ENCODE measurements around the gene CD4. TPM values are rescaled to one million over a fixed set of nuclear protein-coding genes. Genes with fewer than 3 reads are reported as not detected.

CD4 gene
- total and polyA plus RNA-seq, 2 donors (not counting 3 experiments of a cell fraction or from before 2014, with no cell fraction given) = not detected

- no peaks in the 10 kb centered on the region for H3K36me3 ChIP-seq (ENCODE audit: control insufficient read depth in 2 of 2, extremely low read depth in 1 of 2, insufficient read depth in 2 of 2, low read length in 2 of 2)
- peaks cover 3 to 5% of the 10 kb centered on the region in 2 experiments for H3K27me3 ChIP-seq (ENCODE audit: control insufficient read depth in 2 of 2, insufficient read depth in 2 of 2, low read length in 2 of 2)
- no peak overlapping the region for H2AFZ ChIP-seq (ENCODE audit: low read depth, low read length)
- FAIRE-seq (no peak), DNase-seq (ENCODE audit: low read depth, low spot score) (no peak)
- intact Hi-C loops (cut with micrococcal nuclease) = no loop called here
- H3K9me3 ChIP-seq (replicated peaks; ENCODE audit: control insufficient read depth, insufficient read depth, low read length) = no peaks in the 10 kb centered on the region
- dilution Hi-C loops (cut with MboI; ENCODE audit: extremely low pct_ligation_motif_present, low sequenced_read_pairs) = no loop called here
- no peaks in the 10 kb centered on the region for H4K20me1 ChIP-seq (replicated peaks; ENCODE audit: control insufficient read depth, extremely low read depth, insufficient read depth, low read length)
- H3K79me2 ChIP-seq (ENCODE audit: control insufficient read depth, insufficient read depth, low read length) = no peaks in the 10 kb centered on the region
- ChIA-PET POLR2A (no interaction called here), CTCF (no interaction called here)
- no peak overlapping the region for H3K4me3 ChIP-seq (replicated peaks in 1 of 3; ENCODE audit: insufficient read depth in 1 of 3, low read depth in 1 of 3, low read length in 3 of 3)
- no peak overlapping the region for H3K4me2 ChIP-seq (ENCODE audit: insufficient read depth, low read length)
- peaks cover 12% of the 10 kb centered on the region for H3K4me1 ChIP-seq (ENCODE audit: control insufficient read depth, extremely low read depth, insufficient read depth, low read length)
- H3K27ac ChIP-seq (ENCODE audit: insufficient read depth, low read depth, low read length) = no peak overlapping the region
- no peak overlapping the region for H3K9ac ChIP-seq (replicated peaks; ENCODE audit: extremely low read depth, insufficient read depth, low read length)
- TF ChIP-seq MYC (IDR thresholded peaks at IDR 0.05; ENCODE audit: low read depth, low read length) (no peak), POLR2A (IDR thresholded peaks at IDR 0.05; ENCODE audit: low read depth, low read length) (no peak), JUN (IDR thresholded peaks at IDR 0.05; ENCODE audit: borderline replicate concordance, insufficient read depth, insufficient read length, low read depth) (no peak), GATA2 (IDR thresholded peaks at IDR 0.05; ENCODE audit: insufficient read depth, insufficient read length, low read depth, low read length) (no peak)
- no peaks in the 10 kb centered on the region for H3K9me1 ChIP-seq (replicated peaks; ENCODE audit: control insufficient read depth, extremely low read depth, insufficient read depth, low read length)
- no TSS peak for BruUV-seq (replicated peaks)
Measured at GRCh38 chr12:6818222-6818621, 28.9 kb downstream of the CD4 start.

GRCh38 chr12:6818645-6819044 is 29.3 kb downstream of the CD4 start:
- ChIA-PET POLR2A (no interaction called here), CTCF (interaction anchor here (0.7 kb wide), 1 partner anchor 66 kb away, joined by 4 read pairs; the partner anchor contains the start of gene MLF2)
- DNase-seq (ENCODE audit: low read depth, low spot score) (no peak), FAIRE-seq (no peak)
- intact Hi-C loops (cut with micrococcal nuclease) (no loop called here), dilution Hi-C loops (cut with MboI; ENCODE audit: extremely low pct_ligation_motif_present, low sequenced_read_pairs) (no loop called here)
- Histone ChIP-seq H3K79me2 (ENCODE audit: control insufficient read depth, insufficient read depth, low read length) (no peaks in the 10 kb centered on the region), H3K27ac (ENCODE audit: insufficient read depth, low read depth, low read length) (no peak overlapping the region), H3K9me1 (replicated peaks; ENCODE audit: control insufficient read depth, extremely low read depth, insufficient read depth, low read length) (no peaks in the 10 kb centered on the region), H3K9me3 (replicated peaks; ENCODE audit: control insufficient read depth, insufficient read depth, low read length) (no peaks in the 10 kb centered on the region), H3K4me3 (replicated peaks in 1 of 3; ENCODE audit: insufficient read depth in 1 of 3, low read depth in 1 of 3, low read length in 3 of 3) (no peak overlapping the region), H2AFZ (ENCODE audit: low read depth, low read length) (no peak overlapping the region), H3K36me3 (ENCODE audit: control insufficient read depth in 2 of 2, extremely low read depth in 1 of 2, insufficient read depth in 2 of 2, low read length in 2 of 2) (no peaks in the 10 kb centered on the region), H3K9ac (replicated peaks; ENCODE audit: extremely low read depth, insufficient read depth, low read length) (no peak overlapping the region), H4K20me1 (replicated peaks; ENCODE audit: control insufficient read depth, extremely low read depth, insufficient read depth, low read length) (no peaks in the 10 kb centered on the region), H3K27me3 (ENCODE audit: control insufficient read depth in 2 of 2, insufficient read depth in 2 of 2, low read length in 2 of 2) (peaks cover 3 to 5% of the 10 kb centered on the region in 2 experiments), H3K4me2 (ENCODE audit: insufficient read depth, low read length) (no peak overlapping the region), H3K4me1 (ENCODE audit: control insufficient read depth, extremely low read depth, insufficient read depth, low read length) (peaks cover 12% of the 10 kb centered on the region)
- no TSS peak for BruUV-seq (replicated peaks)
- no peak for TF ChIP-seq CTCF (IDR thresholded peaks at IDR 0.05; ENCODE audit: extremely low read depth in 1 of 2, insufficient read depth in 1 of 2, low read depth in 1 of 2, low read length in 2 of 2)
- TF ChIP-seq EZH2 (IDR thresholded peaks at IDR 0.05; ENCODE audit: borderline replicate concordance, low read depth, low read length, severe bottlenecking) = no peak
- TF ChIP-seq POLR2AphosphoS5 (IDR thresholded peaks at IDR 0.05; ENCODE audit: insufficient read depth, low read depth, low read length) = no peak
- TF ChIP-seq FOS (IDR thresholded peaks at IDR 0.05; ENCODE audit: borderline replicate concordance, insufficient read depth, low read length) = no peak
- no peak for TF ChIP-seq POLR2A (IDR thresholded peaks at IDR 0.05; ENCODE audit: low read depth, low read length)
- TF ChIP-seq MYC (IDR thresholded peaks at IDR 0.05; ENCODE audit: low read depth, low read length) = no peak
